IPS-11a (cell line): ENCODE data around the gene NUFIP2.
"Not testable (repeated sequence)": the region's sequence is repeated elsewhere in the genome, so short reads cannot be mapped to it uniquely, and the experiment has no call there.

Experiments
- H3K4me3 ChIP-seq: one replicate; pipeline ENCODE4 v1.5.1; 2013; ENCODE audit warnings: low read depth, low read length, control low read depth

Gene NUFIP2

DNA sequence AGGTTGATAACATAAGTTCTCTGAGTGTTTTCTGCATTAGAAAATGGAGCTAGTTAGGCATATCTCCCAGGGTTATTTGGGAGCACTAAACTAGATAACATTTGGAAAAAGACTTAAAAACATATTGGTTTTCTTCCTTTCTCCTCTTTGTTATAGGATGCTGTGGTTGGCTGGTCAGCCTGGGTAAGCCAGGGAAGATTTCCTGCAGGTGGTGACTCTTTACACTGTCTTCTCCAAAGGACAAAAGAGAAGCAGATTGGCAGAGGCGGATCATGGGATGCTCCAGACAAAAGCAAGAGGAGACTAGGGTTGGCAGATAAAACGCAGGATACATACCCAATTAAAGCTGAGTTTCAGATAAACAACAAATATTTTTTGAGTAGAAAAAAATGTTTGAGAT is 53.5 kb downstream of the NUFIP2 start:
- H3K4me3 ChIP-seq: no peak overlapping the region

DNA sequence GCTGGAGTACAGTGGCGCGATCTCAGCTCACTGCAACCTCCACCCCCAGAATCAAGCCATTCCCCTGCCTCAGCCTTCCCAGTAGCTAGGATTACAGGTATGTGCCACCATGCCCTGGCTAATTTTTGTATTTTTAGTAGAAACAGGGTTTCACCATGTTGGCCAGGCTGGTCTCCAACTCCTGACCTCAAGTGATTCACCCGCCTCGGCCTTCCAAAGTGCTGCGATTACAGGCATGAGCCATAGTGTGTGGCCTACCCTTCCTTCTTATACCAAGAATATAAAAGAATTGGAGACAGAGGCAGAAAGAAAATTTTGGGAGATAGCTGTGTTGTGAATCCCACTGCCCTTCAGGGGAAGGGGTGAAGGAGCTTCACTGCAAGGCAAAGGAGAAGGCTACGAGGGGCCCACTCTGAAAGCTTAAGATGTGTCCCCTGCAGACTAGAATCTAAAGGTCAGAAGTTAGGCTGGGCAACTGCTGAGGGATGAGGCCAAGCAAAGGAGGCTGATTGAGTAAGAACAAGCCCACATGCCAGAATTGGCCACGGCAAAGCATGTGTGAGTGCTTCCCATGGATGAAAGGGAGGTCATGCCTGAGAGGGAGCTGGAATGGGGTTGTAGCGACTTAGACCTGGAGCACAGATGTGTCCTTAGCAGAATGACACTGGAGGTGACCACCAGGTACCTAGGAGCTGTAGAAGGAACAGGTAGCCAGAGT is 55.7 kb downstream of the NUFIP2 start:
- H3K4me3 ChIP-seq: no peak overlapping the region

DNA sequence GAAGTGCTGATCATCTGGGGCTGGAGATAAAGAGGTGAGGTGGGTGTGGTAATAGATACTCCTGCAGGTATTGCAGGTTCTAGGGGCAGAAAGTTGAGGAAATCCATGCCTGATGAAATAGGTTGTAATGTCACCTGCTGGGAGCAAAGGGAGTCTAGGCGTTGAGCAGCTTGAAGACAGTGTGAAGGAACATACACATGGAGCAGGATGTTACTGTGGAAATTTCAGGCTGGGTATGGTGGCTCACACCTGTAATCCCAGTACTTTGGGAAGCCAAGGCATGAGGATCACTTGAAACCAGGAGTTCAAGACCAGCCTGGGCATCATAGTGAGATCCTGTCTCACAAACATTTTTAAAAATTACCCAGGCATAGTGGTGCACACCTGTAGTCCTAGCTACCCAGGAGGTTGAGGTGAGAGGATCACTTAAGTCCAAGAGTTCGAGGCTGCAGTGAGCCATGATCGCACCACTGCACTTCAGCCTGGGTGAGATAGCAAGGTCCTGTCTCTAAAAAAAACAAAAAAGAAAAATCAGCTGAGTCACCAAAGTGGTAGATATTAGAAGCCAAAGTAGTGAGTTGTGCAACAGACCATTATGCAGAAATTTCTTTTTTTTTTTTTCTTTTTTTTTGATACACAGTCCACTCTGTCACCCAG is 56.3 kb downstream of the NUFIP2 start:
- H3K4me3 ChIP-seq: no peak overlapping the region

DNA sequence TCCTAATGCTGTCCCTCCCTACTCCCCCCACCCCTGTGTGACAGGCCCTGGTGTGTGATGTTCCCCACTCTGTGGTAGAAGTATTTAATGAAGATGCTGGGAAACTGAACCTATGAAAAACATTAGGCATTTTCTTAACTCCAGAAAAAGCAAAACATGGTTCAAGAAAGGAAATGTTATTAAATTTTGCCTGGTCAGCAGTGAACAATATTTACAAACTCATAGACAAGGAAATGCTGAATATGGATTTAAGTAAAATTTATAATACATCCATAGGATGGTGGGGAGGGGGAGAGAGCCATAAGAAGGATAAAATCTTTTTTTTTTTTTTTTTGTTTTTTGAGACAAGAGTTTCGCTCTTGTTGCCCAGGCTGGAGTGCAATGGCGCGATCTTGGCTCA is 58.0 kb downstream of the NUFIP2 start:
- H3K4me3 ChIP-seq: no peak overlapping the region

DNA sequence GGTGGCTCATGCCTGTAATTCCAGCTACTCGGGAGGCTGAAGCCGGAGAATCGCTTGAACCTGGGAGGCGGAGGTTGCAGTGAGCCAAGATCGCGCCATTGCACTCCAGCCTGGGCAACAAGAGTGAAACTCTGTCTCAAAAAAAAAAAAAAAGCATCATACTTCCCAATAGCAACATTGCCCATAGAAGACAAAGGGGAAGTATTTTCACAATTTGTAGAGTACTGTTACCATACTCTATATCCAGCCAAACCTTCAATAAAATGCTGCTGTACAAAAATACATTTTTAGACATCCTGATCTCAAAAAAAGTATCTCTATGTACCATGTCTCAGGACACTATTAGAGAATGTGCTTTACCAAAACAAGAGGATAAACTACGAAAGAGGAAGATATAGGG is 59.0 kb downstream of the NUFIP2 start:
- not testable (repeated sequence) for H3K4me3 ChIP-seq

- no peak overlapping the region for H3K4me3 ChIP-seq
Measured at GRCh38 chr17:29233301-29233700, 60.6 kb downstream of the NUFIP2 start.

DNA sequence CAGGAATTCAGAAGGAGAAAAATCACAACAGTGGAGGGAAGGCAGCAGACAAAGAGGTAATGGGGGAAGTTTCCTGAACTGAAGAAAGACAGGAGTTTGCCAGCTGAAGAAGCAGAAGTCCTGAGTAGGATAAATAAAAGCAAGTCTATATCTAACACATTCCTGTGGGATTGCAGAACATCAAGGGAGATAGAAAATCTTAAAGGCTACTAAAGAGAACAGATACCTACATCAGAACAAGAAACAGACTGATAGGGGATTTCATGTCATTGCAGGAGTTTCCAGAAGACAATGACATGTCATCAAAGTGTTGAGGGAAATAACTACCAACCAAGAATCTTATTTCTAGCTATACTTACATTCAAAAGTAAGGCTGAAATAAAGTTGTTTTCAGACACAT is 68.6 kb downstream of the NUFIP2 start:
- H3K4me3 ChIP-seq: no peak overlapping the region

GRCh38 chr17:29221338-29221737 is 72.6 kb downstream of the NUFIP2 start:
- not testable (repeated sequence) for H3K4me3 ChIP-seq

DNA sequence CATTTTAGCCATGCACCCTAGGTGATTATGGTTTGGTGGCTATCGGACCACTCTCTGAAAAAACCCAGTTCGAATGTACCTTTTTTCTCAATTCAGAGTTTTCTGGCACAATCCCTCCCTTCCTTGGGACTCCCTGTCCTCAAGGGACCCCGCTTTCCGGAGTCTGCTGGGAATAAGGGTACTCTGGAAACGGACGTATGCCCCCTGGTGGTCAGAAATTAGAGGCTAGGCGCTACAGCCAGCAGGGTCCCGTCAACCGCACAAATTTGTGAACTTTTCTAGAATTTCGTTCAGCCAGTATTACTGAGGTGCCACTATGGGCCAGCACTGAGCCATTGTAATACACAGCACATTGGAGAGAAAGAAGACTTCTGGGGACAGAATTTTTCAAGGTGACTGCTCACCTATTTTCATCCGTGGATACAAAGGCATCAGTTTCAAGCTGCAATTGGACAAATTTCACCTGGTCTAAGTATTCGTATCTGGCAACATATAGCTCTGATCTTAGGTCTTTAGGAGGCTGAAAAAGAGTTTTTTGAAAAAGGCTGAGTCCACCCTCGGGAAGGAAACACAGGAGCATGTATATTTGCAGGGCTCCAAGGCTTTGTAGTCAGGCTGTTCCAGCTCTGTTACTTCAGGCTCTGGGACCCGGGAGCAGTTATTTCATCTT is 74.4 kb downstream of the NUFIP2 start:
- H3K4me3 ChIP-seq: no peak overlapping the region

- H3K4me3 ChIP-seq: no peak overlapping the region
Measured at GRCh38 chr17:29216856-29217255, 77.1 kb downstream of the NUFIP2 start.

DNA sequence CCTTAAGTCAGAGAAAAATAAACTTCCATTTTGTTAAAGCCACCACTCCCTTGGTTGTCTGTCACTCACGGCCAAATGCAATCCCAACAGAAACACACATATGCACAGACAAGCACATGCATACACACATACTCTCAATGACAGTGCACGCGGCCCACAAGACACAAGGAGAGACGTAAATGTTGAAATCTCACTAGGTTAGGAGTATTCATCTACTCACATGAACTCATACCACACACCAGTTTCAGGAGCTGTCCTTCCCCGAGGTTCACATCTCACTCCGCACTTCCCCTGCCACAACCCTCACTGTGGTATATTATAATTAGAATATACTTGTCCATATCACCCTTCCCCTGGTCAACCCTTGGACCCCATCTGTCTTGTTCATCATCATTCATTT is 77.8 kb downstream of the NUFIP2 start:
- H3K4me3 ChIP-seq: no peak overlapping the region

DNA sequence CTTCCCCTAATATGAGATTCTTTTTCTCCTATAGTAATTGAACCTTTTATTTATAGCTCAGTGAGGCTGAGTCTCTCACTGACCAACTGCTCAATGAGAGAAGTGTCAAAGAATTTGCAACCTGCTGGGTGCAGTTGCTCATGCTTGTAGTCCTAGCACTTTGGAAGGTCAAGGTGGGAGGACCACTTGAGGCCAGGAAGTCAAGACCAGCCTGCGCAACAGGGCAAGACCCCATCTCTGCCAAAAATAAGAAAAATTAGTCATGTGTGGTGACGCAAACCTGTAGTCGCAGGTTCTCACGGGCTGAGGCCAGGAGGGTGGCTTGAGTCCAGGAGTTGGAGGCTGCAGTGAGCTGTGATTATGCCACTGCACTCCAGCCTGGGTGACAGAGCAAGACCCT is 78.2 kb downstream of the NUFIP2 start:
- no peak overlapping the region for H3K4me3 ChIP-seq

GRCh38 chr17:29215174-29215573 is 78.8 kb downstream of the NUFIP2 start:
- H3K4me3 ChIP-seq: no peak overlapping the region

- H3K4me3 ChIP-seq: no peak overlapping the region
Measured at GRCh38 chr17:29214215-29215146, 79.5 kb downstream of the NUFIP2 start.

DNA sequence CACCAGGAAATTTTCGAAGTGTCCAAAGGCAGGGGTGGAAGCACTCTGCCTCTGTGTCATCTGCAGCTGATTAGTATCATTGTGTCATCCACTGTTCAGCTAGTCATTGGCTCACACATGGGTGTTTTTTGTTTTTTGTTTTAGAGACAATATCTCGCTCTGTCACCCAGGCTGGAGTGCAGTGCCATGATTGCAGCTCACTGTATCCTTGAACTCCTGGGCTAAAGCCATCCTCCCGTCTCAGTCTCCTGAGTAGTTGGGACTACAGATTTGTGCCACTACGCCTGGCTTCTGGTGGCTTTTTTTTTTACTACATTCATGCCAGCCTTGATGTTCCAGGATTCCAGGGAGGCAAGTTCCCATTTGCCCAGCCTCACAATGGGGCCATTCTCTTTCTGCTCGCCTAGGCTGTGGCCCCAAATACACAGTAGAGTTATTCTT is 81.2 kb downstream of the NUFIP2 start:
- no peak overlapping the region for H3K4me3 ChIP-seq

DNA sequence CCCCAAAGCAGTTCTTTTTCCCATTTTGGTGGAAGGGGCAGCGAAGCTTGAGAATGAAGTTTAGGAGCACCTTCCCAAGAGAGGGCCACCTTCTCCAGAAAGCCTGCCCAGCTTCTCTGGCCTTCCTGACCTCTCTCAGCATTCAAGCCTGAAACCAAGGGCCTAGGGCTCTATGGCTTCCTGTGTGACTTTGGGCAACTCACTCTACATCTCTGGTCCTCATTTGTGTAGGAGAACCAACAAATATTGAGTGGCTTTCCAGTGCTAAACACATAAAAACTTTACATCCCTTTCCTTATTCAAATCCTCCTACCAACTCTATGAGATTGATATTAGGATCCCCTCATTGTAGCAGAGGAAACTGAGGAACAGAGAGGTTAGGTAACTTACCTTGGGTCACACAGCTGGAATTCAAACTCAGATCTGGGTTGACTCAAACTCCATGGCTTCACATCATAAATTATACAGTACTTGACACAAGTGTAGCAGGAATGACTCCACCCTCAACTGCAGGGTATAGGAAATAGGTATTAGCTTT is 81.8 kb downstream of the NUFIP2 start:
- no peak overlapping the region for H3K4me3 ChIP-seq

DNA sequence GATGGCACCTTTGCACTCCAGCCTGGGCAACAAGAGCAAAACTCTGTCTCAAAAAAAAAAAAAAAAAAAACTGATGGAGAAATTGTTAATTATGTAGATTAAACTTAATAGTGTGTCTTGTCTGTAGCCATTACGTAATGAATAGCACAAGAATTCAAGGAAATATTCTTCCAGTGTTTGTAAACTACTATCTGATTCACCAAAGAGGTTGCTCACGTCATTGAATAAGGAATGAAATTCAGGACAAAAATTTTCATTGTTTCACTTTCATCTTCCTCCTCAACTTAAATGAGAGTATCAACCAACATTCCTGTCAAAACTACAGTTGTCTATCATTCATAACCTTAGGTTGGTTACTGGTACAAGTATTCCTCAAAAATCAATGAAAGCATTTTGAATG is 83.1 kb downstream of the NUFIP2 start:
- no peak overlapping the region for H3K4me3 ChIP-seq

DNA sequence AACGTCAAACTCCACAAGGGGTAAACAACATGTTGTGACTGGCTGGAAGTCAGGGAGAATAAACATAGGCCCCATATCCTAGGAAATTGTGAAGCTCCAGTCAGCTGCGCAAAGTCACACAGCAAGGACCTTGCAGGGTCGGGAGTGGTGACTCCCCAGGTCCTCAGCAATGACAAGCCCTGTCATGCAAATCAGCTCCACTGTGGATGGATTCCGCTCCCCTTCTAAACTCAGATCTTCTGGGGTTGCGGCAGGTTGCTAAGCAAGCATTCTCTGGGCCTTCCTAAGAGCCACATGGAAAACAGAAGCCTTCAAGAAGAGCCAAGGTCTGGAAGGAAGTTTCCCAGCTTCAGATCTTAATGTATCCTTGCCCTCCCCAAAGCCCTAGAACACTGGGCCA is 84.9 kb downstream of the NUFIP2 start:
- no peak overlapping the region for H3K4me3 ChIP-seq

DNA sequence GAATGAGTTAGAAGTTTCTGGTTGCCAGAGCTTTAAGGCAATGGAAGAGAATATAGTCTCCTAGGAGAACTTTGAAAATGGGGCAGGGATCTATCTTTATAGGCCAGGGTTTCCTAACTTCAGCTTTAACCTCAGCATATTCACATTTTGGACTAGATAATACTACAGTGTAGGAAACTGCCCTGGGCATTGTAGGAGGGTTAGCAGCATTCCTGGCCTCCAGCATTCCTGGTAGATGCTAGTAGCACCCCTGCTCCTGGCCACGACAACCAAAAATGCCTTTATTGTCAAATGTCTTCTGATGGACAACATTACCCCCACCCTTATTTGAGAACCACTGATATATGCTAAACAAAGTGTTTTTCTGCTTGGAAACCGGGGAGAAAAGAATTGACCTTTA is 86.0 kb downstream of the NUFIP2 start:
- H3K4me3 ChIP-seq: no peak overlapping the region
